GM15510 (cell line): ENCODE data around the gene PTPRN.

Experiments used
- POLR2A ChIP-seq: IDR thresholded peaks from 3 replicates; pipeline ENCODE4 v1.6.1; 2011; ENCODE audit warnings: borderline replicate concordance; ENCODE audit not compliant: insufficient read length; ENCODE audit errors: extremely low read depth

Gene PTPRN

GRCh38 chr2:219269362-219270054 lies 39.7 kb downstream of the PTPRN start:
- TF ChIP-seq POLR2A, result no peak

DNA sequence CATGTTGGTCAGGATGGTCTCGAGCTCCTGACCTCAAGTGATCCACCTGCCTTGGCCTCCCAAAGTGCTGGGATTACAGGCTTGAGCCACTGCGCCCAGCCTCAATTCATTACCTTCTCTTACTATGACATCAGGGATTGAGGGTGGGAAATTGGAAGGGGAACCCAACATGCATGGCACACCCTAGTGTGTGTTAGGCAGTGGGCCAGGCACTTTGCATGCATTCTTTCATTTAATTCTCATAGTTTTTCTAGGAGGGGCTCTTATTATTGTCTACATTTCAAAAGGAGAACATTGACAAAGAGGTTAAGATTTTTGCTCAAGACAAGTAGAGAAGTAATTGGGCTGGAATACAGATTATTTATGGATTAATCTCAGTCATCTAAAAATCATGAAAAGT lies 40.9 kb downstream of the PTPRN start:
- no peak for TF ChIP-seq POLR2A

GRCh38 chr2:219266886-219267285 lies 42.3 kb downstream of the PTPRN start:
- no peak for TF ChIP-seq POLR2A

DNA sequence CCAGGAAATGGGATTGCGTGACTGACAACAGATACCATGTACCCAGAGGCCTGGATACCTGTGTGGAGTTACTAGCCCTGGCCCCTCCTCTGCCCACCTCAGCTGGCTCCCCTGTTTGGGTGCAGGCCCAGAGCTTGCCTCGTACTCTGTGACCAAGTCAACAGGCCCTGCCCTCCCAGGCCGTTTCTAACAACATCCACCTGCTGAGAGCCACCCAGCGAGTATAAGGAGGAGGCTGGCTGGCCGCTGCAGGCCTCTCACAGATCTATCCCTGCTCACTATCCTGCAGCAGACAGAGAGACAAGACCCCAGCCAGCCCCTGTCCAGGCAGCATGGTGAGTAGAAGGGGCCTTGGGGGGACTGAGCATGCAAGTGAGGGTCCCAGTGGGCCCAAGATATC lies 43.0 kb downstream of the PTPRN start:
- TF ChIP-seq POLR2A, result no peak

- TF ChIP-seq POLR2A, result no peak
Measured at GRCh38 chr2:219261024-219261855, 48.0 kb downstream of the PTPRN start.

- no peak for TF ChIP-seq POLR2A
Measured at GRCh38 chr2:219254590-219255201, 54.5 kb downstream of the PTPRN start.

- peak; percentile 99 for TF ChIP-seq POLR2A
Measured at GRCh38 chr2:219253753-219254589, 55.2 kb downstream of the PTPRN start, which contains the start of gene TUBA4A. Gene TUBA4A, minus strand, starts transcription at chr2:219253918. Its CDS starts 60 bp downstream, at chr2:219253858.

- TF ChIP-seq POLR2A, result peak; percentile 25
Measured at GRCh38 chr2:219252900-219253752, 56.1 kb downstream of the PTPRN start, which contains the start of gene TUBA4B. Gene TUBA4B, plus strand, starts transcription at chr2:219253243. Its CDS starts 165 bp downstream, at chr2:219253408.

DNA sequence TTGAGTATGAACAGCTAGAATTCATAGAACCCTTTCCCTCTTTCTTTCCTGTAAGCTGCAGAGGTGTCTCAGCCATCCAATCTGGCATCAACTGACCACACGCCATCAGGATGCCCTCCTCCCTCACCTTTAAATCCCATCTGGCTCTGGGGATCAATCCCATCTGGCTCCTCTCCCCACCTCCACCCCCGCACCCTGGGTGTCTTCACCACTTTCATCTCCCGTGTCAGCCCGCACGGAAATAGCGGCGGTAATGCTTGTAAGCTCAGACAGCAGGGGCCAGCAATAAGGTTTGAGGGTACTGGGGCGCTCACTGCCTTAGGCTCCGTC lies 56.7 kb downstream of the PTPRN start:
- no peak for TF ChIP-seq POLR2A

DNA sequence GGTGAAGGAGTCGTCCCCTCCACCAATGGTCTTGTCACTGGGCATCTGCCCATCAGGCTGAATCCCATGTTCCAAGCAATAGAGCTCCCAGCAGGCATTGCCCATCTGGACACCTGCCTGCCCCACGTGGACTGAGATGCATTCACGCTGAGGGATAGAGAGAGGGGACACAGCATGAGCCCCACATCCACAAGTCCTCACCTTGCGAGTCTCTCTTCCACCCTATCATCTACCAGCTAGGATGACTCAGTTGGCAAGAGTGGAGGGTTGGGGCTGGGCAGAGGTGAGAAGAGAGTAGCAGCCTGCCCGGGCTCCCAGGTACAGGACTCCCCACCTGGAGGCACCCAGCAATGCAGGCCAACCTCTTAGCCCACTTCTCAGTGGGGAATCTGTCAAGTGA lies 57.1 kb downstream of the PTPRN start:
- no peak for TF ChIP-seq POLR2A

DNA sequence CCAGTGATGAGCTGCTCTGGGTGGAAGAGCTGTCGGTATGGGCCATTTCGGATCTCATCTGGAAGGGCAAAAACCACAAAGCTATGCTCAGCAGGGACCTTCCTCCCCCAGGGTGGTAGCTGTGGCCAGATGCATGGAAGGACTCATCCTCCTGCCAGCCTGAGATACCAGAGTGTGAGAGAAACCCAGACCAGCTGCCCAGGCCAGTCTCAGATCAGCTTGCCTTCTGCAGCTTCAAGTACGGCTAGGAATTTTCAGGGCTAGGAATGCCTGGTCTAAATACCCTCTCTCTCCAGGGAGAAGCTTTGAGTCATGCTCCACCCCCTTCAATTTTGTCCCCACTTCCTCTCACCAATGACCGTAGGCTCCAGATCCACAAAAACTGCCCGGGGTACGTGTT lies 57.5 kb downstream of the PTPRN start:
- TF ChIP-seq POLR2A, result no peak

- TF ChIP-seq POLR2A, result no peak
Measured at GRCh38 chr2:219250049-219250781, 59.0 kb downstream of the PTPRN start.
